Measurements from ENCODE around the gene LHFPL2.

LHFPL2 gene

GRCh38 chr5:78534905-78535200 lies 113.7 kb downstream of the LHFPL2 start:
- TF ChIP-seq CTCF (IDR thresholded peaks at IDR 0.05; ENCODE audit: low read length, missing control alignments) = no peak
- H3K4me3 ChIP-seq (replicated peaks; ENCODE audit: low read depth, low read length) = no peak overlapping the region
- DNase-seq (ENCODE audit: low read depth) = no peak

- TF ChIP-seq CTCF (IDR thresholded peaks at IDR 0.05; ENCODE audit: low read length, missing control alignments) = no peak
- H3K4me3 ChIP-seq (replicated peaks; ENCODE audit: low read depth, low read length) = no peak overlapping the region
- DNase-seq (ENCODE audit: low read depth) = peak; percentile 79
These were observed 114.2 kb downstream of the LHFPL2 start for GRCh38 chr5:78534148-78534904.

- TF ChIP-seq CTCF (IDR thresholded peaks at IDR 0.05; ENCODE audit: low read length, missing control alignments) = peak; percentile 68
- H3K4me3 ChIP-seq (replicated peaks; ENCODE audit: low read depth, low read length) = no peak overlapping the region
- DNase-seq (ENCODE audit: low read depth) = peak; percentile 71
These were observed 115.2 kb downstream of the LHFPL2 start for GRCh38 chr5:78533356-78533755.

- no peak overlapping the region for H3K4me3 ChIP-seq (replicated peaks; ENCODE audit: low read depth, low read length)
- no peak for TF ChIP-seq CTCF (IDR thresholded peaks at IDR 0.05; ENCODE audit: low read length, missing control alignments)
- peak; percentile 96 for DNase-seq (ENCODE audit: low read depth)
These were observed 118.1 kb downstream of the LHFPL2 start for GRCh38 chr5:78530342-78531096.

GRCh38 chr5:78527925-78528324 lies 120.6 kb downstream of the LHFPL2 start:
- no peak for TF ChIP-seq CTCF (IDR thresholded peaks at IDR 0.05; ENCODE audit: low read length, missing control alignments)
- no peak for DNase-seq (ENCODE audit: low read depth)
- H3K4me3 ChIP-seq (replicated peaks; ENCODE audit: low read depth, low read length) = no peak overlapping the region

- peak; percentile 98 for DNase-seq (ENCODE audit: low read depth)
- no peak for TF ChIP-seq CTCF (IDR thresholded peaks at IDR 0.05; ENCODE audit: low read length, missing control alignments)
- H3K4me3 ChIP-seq (replicated peaks; ENCODE audit: low read depth, low read length) = no peak overlapping the region
These were observed 121.3 kb downstream of the LHFPL2 start for GRCh38 chr5:78527054-78527859.

All from fibroblast of pulmonary artery (primary cell).